Endothelial cell of umbilical vein (primary cell): ENCODE measurements around the gene MFSD6.

Experiments used
- EZH2 ChIP-seq: IDR thresholded peaks from 2 replicates; pipeline ENCODE4 v1.6.1; 2012; ENCODE audit warnings: borderline replicate concordance, low read depth, mild to moderate bottlenecking, moderate library complexity, low read length, inconsistent platforms; ENCODE audit not compliant: severe bottlenecking
- TF ChIP-seq, protein P1 (sequence below), 2 donors: IDR thresholded peaks; 1 replicate in 1 of 2; 2 replicates in 1 of 2; pipeline ENCODE4 v1.5.1; 2011; ENCODE audit warnings: low read length in 2 of 2, mild to moderate bottlenecking in 2 of 2, moderate library complexity in 2 of 2, control low read depth in 1 of 2, inconsistent platforms in 1 of 2, low read depth in 1 of 2; ENCODE audit not compliant: insufficient read depth in 1 of 2; ENCODE audit errors: extremely low read depth in 1 of 2

DNA sequence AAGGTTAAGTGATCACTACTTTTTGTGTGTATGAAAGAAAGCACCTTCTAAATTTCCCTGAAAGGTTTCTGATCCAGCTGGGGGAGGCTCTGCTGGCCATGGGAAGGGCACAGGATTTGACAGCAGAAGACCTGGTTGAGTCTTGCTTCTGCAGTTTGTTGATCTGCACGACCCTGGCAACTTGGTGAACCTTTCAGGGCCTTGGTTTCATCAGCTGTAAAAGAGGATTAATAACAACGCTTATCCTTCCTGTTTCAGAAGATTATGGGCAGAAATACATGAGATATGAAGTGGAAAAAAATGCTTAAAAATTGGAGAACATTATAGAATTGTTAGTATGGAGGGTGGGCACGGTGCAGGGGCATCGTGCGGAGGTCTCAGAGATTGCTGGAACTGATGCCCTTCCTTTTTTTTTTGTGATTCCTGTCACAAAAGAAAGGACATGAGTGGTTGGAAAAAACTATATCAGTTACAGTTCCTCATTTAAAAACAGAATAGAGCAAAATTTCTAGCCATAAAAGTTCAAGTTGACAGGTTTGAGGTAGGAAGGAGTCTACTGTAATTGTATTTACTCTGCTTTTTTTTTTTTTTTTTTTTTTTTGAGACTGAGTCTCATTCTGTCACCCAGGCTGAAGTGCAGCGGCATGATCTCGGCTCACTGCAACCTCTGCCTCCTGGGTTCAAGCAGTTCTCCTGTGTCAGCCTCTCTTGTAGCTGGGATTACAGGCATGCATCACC is 47.4 kb downstream of the MFSD6 start:
- TF ChIP-seq EZH2, result no peak
- TF ChIP-seq, protein P1, sequence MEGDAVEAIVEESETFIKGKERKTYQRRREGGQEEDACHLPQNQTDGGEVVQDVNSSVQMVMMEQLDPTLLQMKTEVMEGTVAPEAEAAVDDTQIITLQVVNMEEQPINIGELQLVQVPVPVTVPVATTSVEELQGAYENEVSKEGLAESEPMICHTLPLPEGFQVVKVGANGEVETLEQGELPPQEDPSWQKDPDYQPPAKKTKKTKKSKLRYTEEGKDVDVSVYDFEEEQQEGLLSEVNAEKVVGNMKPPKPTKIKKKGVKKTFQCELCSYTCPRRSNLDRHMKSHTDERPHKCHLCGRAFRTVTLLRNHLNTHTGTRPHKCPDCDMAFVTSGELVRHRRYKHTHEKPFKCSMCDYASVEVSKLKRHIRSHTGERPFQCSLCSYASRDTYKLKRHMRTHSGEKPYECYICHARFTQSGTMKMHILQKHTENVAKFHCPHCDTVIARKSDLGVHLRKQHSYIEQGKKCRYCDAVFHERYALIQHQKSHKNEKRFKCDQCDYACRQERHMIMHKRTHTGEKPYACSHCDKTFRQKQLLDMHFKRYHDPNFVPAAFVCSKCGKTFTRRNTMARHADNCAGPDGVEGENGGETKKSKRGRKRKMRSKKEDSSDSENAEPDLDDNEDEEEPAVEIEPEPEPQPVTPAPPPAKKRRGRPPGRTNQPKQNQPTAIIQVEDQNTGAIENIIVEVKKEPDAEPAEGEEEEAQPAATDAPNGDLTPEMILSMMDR (IDR thresholded peaks at IDR 0.05; ENCODE audit: extremely low read depth in 1 of 2, insufficient read depth in 1 of 2, low read depth in 1 of 2, low read length in 2 of 2), result no peak
